ENCODE results near the gene FREM2. TPM values are rescaled to one million over a fixed set of nuclear protein-coding genes. Genes with fewer than 3 reads are reported as not detected.
A peak's percentile ranks its signal among the peaks of the same experiment; 100 is the strongest.

Gene FREM2
- total and polyA plus RNA-seq, 4 donors, result 1.6 to 58.3 (median 9.4) TPM

GRCh38 chr13:38872693-38873092, 185.8 kb downstream of the FREM2 start:
- Histone ChIP-seq H3K27ac (ENCODE audit: low read depth in 1 of 2, low read length in 1 of 2) (no peak overlapping the region), H3K4me1 (ENCODE audit: control insufficient read depth in 5 of 5, insufficient read depth in 5 of 5, low read length in 5 of 5) (no peaks in the 10 kb centered on the region), H3K4me3 (no peak overlapping the region), H3K9me3 (ENCODE audit: control insufficient read depth in 4 of 4, insufficient read depth in 3 of 4, low read length in 3 of 4) (no peaks in the 10 kb centered on the region), H3K9ac (ENCODE audit: insufficient read depth in 1 of 2, low read length in 2 of 2) (no peak overlapping the region), H3K27me3 (ENCODE audit: control insufficient read depth in 3 of 3, insufficient read depth in 3 of 3, low read length in 2 of 3) (no peaks in the 10 kb centered on the region), H3K36me3 (ENCODE audit: control insufficient read depth in 4 of 4, insufficient read depth in 4 of 4, low read length in 4 of 4) (no peaks in the 10 kb centered on the region)
- ATAC-seq (ENCODE audit: insufficient read depth, low FRiP score) (no peak), DNase-seq (peak; percentile 41 to 69 (median 52))
- WGBS, 2 donors, result 16 to 17% methylated on average over 7 of the region's 7 CpGs
- TF ChIP-seq CTCF (IDR thresholded peaks at IDR 0.05; ENCODE audit: control extremely low read depth, extremely low read depth), result no peak

- no peaks in the 10 kb centered on the region for H3K9me3 ChIP-seq (ENCODE audit: control insufficient read depth in 4 of 4, insufficient read depth in 3 of 4, low read length in 3 of 4)
- no peak for TF ChIP-seq CTCF (IDR thresholded peaks at IDR 0.05; ENCODE audit: control extremely low read depth, extremely low read depth)
- 77 to 89% methylated on average over 1 of the region's 1 CpG for WGBS, 2 donors
- DNase-seq (no peak), ATAC-seq (ENCODE audit: insufficient read depth, low FRiP score) (no peak)
- no peak overlapping the region for H3K4me3 ChIP-seq
- H3K27ac ChIP-seq (ENCODE audit: low read depth in 1 of 2, low read length in 1 of 2), result no peak overlapping the region
- H3K4me1 ChIP-seq (ENCODE audit: control insufficient read depth in 5 of 5, insufficient read depth in 5 of 5, low read length in 5 of 5), result no peaks in the 10 kb centered on the region
- no peaks in the 10 kb centered on the region for H3K27me3 ChIP-seq (ENCODE audit: control insufficient read depth in 3 of 3, insufficient read depth in 3 of 3, low read length in 2 of 3)
- H3K9ac ChIP-seq (ENCODE audit: insufficient read depth in 1 of 2, low read length in 2 of 2), result no peak overlapping the region
- no peaks in the 10 kb centered on the region for H3K36me3 ChIP-seq (ENCODE audit: control insufficient read depth in 4 of 4, insufficient read depth in 4 of 4, low read length in 4 of 4)
These were observed 188.5 kb downstream of the FREM2 start for GRCh38 chr13:38875186-38875875.

- no peaks in the 10 kb centered on the region for H3K36me3 ChIP-seq (ENCODE audit: control insufficient read depth in 4 of 4, insufficient read depth in 4 of 4, low read length in 4 of 4)
- no peaks in the 10 kb centered on the region for H3K27me3 ChIP-seq (ENCODE audit: control insufficient read depth in 3 of 3, insufficient read depth in 3 of 3, low read length in 2 of 3)
- ATAC-seq (ENCODE audit: insufficient read depth, low FRiP score) (no peak), DNase-seq (peak in 1 of 3 donors; percentile 25)
- no peak overlapping the region for H3K9ac ChIP-seq (ENCODE audit: insufficient read depth in 1 of 2, low read length in 2 of 2)
- WGBS, 2 donors, result 71 to 83% methylated on average over 3 of the region's 3 CpGs
- no peak overlapping the region for H3K4me3 ChIP-seq
- H3K9me3 ChIP-seq (ENCODE audit: control insufficient read depth in 4 of 4, insufficient read depth in 3 of 4, low read length in 3 of 4), result no peaks in the 10 kb centered on the region
- H3K27ac ChIP-seq (ENCODE audit: low read depth in 1 of 2, low read length in 1 of 2), result no peak overlapping the region
- no peaks in the 10 kb centered on the region for H3K4me1 ChIP-seq (ENCODE audit: control insufficient read depth in 5 of 5, insufficient read depth in 5 of 5, low read length in 5 of 5)
- TF ChIP-seq CTCF (IDR thresholded peaks at IDR 0.05; ENCODE audit: control extremely low read depth, extremely low read depth), result no peak
These were observed 192.4 kb downstream of the FREM2 start for GRCh38 chr13:38879278-38879677.

GRCh38 chr13:38879786-38880185, 192.9 kb downstream of the FREM2 start:
- no peak for DNase-seq
- H3K9ac ChIP-seq (ENCODE audit: insufficient read depth in 1 of 2, low read length in 2 of 2), result no peak overlapping the region
- no peak overlapping the region for H3K27ac ChIP-seq (ENCODE audit: low read depth in 1 of 2, low read length in 1 of 2)
- ATAC-seq (ENCODE audit: insufficient read depth, low FRiP score), result no peak
- H3K4me1 ChIP-seq (ENCODE audit: control insufficient read depth in 5 of 5, insufficient read depth in 5 of 5, low read length in 5 of 5), result no peaks in the 10 kb centered on the region
- H3K4me3 ChIP-seq, result no peak overlapping the region
- TF ChIP-seq CTCF (IDR thresholded peaks at IDR 0.05; ENCODE audit: control extremely low read depth, extremely low read depth), result no peak
- no peaks in the 10 kb centered on the region for H3K27me3 ChIP-seq (ENCODE audit: control insufficient read depth in 3 of 3, insufficient read depth in 3 of 3, low read length in 2 of 3)
- no peaks in the 10 kb centered on the region for H3K36me3 ChIP-seq (ENCODE audit: control insufficient read depth in 4 of 4, insufficient read depth in 4 of 4, low read length in 4 of 4)
- no peaks in the 10 kb centered on the region for H3K9me3 ChIP-seq (ENCODE audit: control insufficient read depth in 4 of 4, insufficient read depth in 3 of 4, low read length in 3 of 4)
